Neural crest cell (in vitro differentiated cells): Measurements from ENCODE around the gene DCUN1D3. TPM values are rescaled to one million over a fixed set of nuclear protein-coding genes. Genes with fewer than 3 reads are reported as not detected.

ENCODE experiments used
- DNase-seq: peaks from one replicate; pipeline ENCODE4 v3.0.0; 2021; ENCODE audit warnings: low read depth, mixed read lengths, low spot score
- H3K27ac Mint-ChIP-seq: one replicate; pipeline ENCODE4 v1.8.0; 2021; ENCODE audit warnings: mild to moderate bottlenecking, mixed read lengths; ENCODE audit not compliant: unreplicated experiment
- H3K27me3 Mint-ChIP-seq: 2 replicates; pipeline ENCODE4 v1.8.0; 2021; ENCODE audit warnings: low read depth, mild to moderate bottlenecking, mixed read lengths
- H3K36me3 Mint-ChIP-seq: 2 replicates; pipeline ENCODE4 v1.8.0; 2021; ENCODE audit warnings: low read depth, mild to moderate bottlenecking, mixed read lengths
- H3K4me1 Mint-ChIP-seq: 2 replicates; pipeline ENCODE4 v1.8.0; 2021; ENCODE audit warnings: mixed read lengths
- H3K4me3 Mint-ChIP-seq: one replicate; pipeline ENCODE4 v1.8.0; 2021; ENCODE audit warnings: mild to moderate bottlenecking, mixed read lengths
- H3K9me3 Mint-ChIP-seq: 2 replicates; pipeline ENCODE4 v1.8.0; 2021; ENCODE audit warnings: mixed read lengths
- CTCF ChIP-seq: fragments of 200-600 bp; sonication (generic); conservative IDR thresholded peaks from 2 replicates; pipeline ENCODE4 v1.5.0; 2021; ENCODE audit warnings: antibody characterized with exemption, mild to moderate bottlenecking
- total RNA-seq: library from RNA; stranded (reverse); gene quantifications from 2 replicates; pipeline ENCODE4 v1.2.1, GENCODE V29; 2021

DCUN1D3 gene
- total RNA-seq, 1 donor from 2014 or later = 13.5 TPM

- Mint-ChIP-seq H3K9me3 (peaks cover 2% of the 10 kb centered on the region), H3K4me3 (no peak overlapping the region), H3K4me1 (no peaks in the 10 kb centered on the region), H3K36me3 (peaks cover 49% of the 10 kb centered on the region), H3K27me3 (no peaks in the 10 kb centered on the region), H3K27ac (no peak overlapping the region)
- no peak for TF ChIP-seq CTCF
- no peak for DNase-seq
These were observed 61.9 kb downstream of the DCUN1D3 start for GRCh38 chr16:20838240-20838639.

- Mint-ChIP-seq H3K4me1 (no peaks in the 10 kb centered on the region), H3K27ac (no peak overlapping the region), H3K36me3 (peaks cover 34% of the 10 kb centered on the region), H3K27me3 (no peaks in the 10 kb centered on the region), H3K4me3 (no peak overlapping the region), H3K9me3 (peaks cover 2% of the 10 kb centered on the region)
- no peak for DNase-seq
- no peak for TF ChIP-seq CTCF
These were observed 67.1 kb downstream of the DCUN1D3 start for GRCh38 chr16:20833086-20833485.

DNA sequence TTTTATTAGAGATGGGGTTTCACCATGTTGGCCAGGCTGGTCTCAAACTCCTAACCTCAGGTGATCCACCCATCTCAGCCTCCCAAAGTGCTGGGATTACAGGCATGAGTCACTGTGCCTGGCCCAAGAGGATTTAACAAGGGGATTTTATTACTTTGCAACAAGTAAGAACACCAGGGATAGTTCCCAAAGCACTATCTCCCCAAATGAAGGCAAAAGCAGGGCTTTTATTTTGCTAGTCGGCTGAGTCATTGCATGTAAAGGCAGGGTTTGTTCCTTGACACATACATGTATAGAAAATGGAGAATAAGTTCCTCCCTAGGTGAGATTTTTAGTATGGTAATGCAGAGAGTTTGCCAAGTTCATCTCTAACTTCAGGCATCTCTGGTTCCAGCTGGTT lies 69.8 kb downstream of the DCUN1D3 start:
- TF ChIP-seq CTCF = no peak
- peaks cover 12% of the 10 kb centered on the region for H3K36me3 Mint-ChIP-seq
- no peak for DNase-seq
- no peak overlapping the region for H3K27ac Mint-ChIP-seq
- no peaks in the 10 kb centered on the region for H3K9me3 Mint-ChIP-seq
- no peaks in the 10 kb centered on the region for H3K4me1 Mint-ChIP-seq
- H3K27me3 Mint-ChIP-seq = no peaks in the 10 kb centered on the region
- no peak overlapping the region for H3K4me3 Mint-ChIP-seq

GRCh38 chr16:20829536-20829935 lies 70.6 kb downstream of the DCUN1D3 start:
- Mint-ChIP-seq H3K9me3 (no peaks in the 10 kb centered on the region), H3K27me3 (no peaks in the 10 kb centered on the region), H3K4me1 (no peaks in the 10 kb centered on the region), H3K4me3 (no peak overlapping the region), H3K27ac (no peak overlapping the region), H3K36me3 (peaks cover 6% of the 10 kb centered on the region)
- TF ChIP-seq CTCF = no peak
- no peak for DNase-seq

GRCh38 chr16:20826039-20826566 lies 74.1 kb downstream of the DCUN1D3 start:
- Mint-ChIP-seq H3K27me3 (no peaks in the 10 kb centered on the region), H3K4me1 (no peaks in the 10 kb centered on the region), H3K27ac (no peak overlapping the region), H3K4me3 (no peak overlapping the region), H3K36me3 (no peaks in the 10 kb centered on the region), H3K9me3 (no peaks in the 10 kb centered on the region)
- no peak for TF ChIP-seq CTCF
- no peak for DNase-seq
